Stimulated activated CD4-positive, alpha-beta T cell treated with anti-CD3 and anti-CD28 coated beads, Interleukin-2, amount 100 ng/mL, for 4 hours (primary cell): ENCODE data around the gene TMED10.
"Not testable (repeated sequence)": the region's sequence is repeated elsewhere in the genome, so short reads cannot be mapped to it uniquely, and the experiment has no call there.

Experiments used
- DNase-seq: peaks from one replicate; pipeline ENCODE4 v3.0.0-alpha.2; 2020; ENCODE audit warnings: low read depth

Gene TMED10

GRCh38 chr14:75158843-75159614, 17.4 kb downstream of the TMED10 start:
- DNase-seq = no peak

GRCh38 chr14:75156901-75157300, 19.5 kb downstream of the TMED10 start:
- no peak for DNase-seq

GRCh38 chr14:75156111-75156510, 20.3 kb downstream of the TMED10 start:
- DNase-seq = no peak

GRCh38 chr14:75155169-75155568, 21.2 kb downstream of the TMED10 start:
- DNase-seq = no peak

- DNase-seq = no peak
Observed at GRCh38 chr14:75153295-75153694, 23.1 kb downstream of the TMED10 start.

GRCh38 chr14:75151851-75152250, 24.6 kb downstream of the TMED10 start:
- DNase-seq = no peak

- DNase-seq = not testable (repeated sequence)
Observed at GRCh38 chr14:75150637-75151036, 25.8 kb downstream of the TMED10 start.

- DNase-seq = no peak
Observed at GRCh38 chr14:75150150-75150549, 26.3 kb downstream of the TMED10 start.

- no peak for DNase-seq
Observed at GRCh38 chr14:75147423-75148071, 28.9 kb downstream of the TMED10 start.

- no peak for DNase-seq
Observed at GRCh38 chr14:75144944-75145343, 31.5 kb downstream of the TMED10 start.

- no peak for DNase-seq
Observed at GRCh38 chr14:75143761-75144527, 32.5 kb downstream of the TMED10 start.

GRCh38 chr14:75142494-75142893, 33.9 kb downstream of the TMED10 start:
- DNase-seq = no peak

- DNase-seq = no peak
Observed at GRCh38 chr14:75141967-75142366, 34.4 kb downstream of the TMED10 start.

- no peak for DNase-seq
Observed at GRCh38 chr14:75141062-75141461, 35.4 kb downstream of the TMED10 start.

GRCh38 chr14:75140620-75141019, 35.8 kb downstream of the TMED10 start:
- DNase-seq = no peak

- no peak for DNase-seq
Observed at GRCh38 chr14:75139185-75139584, 37.2 kb downstream of the TMED10 start.

- DNase-seq = no peak
Observed at GRCh38 chr14:75138492-75138891, 37.9 kb downstream of the TMED10 start.

GRCh38 chr14:75134644-75135043, 41.8 kb downstream of the TMED10 start:
- no peak for DNase-seq

GRCh38 chr14:75133597-75133996, 42.8 kb downstream of the TMED10 start:
- DNase-seq = no peak

- peak; percentile 42 for DNase-seq
Observed at GRCh38 chr14:75132382-75133086, 43.9 kb downstream of the TMED10 start.

GRCh38 chr14:75128596-75128990, 47.8 kb downstream of the TMED10 start:
- DNase-seq = no peak

- no peak for DNase-seq
Observed at GRCh38 chr14:75127903-75128595, 48.4 kb downstream of the TMED10 start.
